ENCODE results near the gene LYPD6B.

Gene LYPD6B

DNA sequence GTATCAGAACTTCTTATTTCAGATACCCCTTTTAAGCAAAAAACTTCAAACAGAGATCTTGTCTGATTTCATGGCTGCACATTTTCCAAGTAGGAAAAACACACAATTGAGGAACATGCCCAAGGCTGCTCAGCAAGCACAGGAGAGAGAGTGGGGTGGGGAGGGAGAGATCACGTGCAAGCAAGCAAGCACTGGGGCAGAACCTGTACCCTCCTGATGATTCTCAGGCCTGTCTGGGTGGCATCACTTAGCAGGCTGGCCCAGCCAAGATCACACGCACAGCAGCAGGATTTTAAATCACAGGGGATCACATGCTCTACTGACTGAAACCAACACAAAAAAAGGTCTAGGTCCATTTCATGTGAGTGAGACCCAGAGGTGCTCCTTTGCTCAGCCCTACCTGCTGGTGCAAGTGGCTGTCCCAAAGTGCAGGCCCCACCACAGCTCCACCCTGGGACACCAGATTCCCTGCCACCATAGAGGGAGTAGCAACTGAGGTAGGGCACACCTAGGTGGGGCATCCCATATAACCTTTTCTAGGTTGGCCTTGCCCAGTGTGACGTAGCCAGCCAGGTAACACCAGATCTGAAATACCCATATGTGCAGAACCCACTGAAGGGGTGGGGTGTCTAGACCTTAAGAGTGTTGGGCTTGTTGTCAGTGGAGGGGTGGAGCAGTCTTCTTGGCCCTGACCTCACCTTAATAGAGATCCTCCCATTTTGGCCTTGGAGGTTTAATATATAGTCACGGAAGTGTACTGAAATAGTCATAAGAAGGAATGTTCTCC is 1.8 kb upstream of the LYPD6B start:
- no peak for DNase-seq (ENCODE audit: low read depth)
- TF ChIP-seq, protein P1, sequence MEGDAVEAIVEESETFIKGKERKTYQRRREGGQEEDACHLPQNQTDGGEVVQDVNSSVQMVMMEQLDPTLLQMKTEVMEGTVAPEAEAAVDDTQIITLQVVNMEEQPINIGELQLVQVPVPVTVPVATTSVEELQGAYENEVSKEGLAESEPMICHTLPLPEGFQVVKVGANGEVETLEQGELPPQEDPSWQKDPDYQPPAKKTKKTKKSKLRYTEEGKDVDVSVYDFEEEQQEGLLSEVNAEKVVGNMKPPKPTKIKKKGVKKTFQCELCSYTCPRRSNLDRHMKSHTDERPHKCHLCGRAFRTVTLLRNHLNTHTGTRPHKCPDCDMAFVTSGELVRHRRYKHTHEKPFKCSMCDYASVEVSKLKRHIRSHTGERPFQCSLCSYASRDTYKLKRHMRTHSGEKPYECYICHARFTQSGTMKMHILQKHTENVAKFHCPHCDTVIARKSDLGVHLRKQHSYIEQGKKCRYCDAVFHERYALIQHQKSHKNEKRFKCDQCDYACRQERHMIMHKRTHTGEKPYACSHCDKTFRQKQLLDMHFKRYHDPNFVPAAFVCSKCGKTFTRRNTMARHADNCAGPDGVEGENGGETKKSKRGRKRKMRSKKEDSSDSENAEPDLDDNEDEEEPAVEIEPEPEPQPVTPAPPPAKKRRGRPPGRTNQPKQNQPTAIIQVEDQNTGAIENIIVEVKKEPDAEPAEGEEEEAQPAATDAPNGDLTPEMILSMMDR (conservative IDR thresholded peaks at IDR 0.05; ENCODE audit: control insufficient read depth, insufficient read depth, low read depth, low read length), result no peak
- H3K4me3 ChIP-seq (ENCODE audit: control insufficient read depth, low read depth, low read length), result no peak overlapping the region

DNA sequence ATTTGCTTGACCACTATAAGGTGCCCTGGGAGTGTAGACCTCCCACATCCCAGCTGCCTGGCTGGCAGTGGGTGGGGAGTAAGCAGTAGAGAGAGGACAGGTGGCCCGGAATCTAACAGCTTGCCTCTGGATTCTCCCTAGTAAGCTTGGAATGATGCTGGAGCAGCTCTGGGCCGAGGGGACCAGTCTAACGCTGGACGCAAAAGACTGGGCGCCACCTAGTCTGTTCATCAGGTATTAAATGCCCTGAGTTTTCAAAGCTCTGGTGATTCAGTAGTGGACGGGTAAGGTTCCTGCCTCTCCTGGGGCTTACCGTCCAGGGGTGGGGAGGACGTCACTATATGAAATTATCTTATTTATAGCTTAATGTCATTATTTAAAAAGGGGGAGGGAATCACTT is 648 bp upstream of the LYPD6B start:
- no peak overlapping the region for H3K4me3 ChIP-seq (ENCODE audit: control insufficient read depth, low read depth, low read length)
- no peak for DNase-seq (ENCODE audit: low read depth)
- TF ChIP-seq, protein P1 (conservative IDR thresholded peaks at IDR 0.05; ENCODE audit: control insufficient read depth, insufficient read depth, low read depth, low read length), result no peak

DNA sequence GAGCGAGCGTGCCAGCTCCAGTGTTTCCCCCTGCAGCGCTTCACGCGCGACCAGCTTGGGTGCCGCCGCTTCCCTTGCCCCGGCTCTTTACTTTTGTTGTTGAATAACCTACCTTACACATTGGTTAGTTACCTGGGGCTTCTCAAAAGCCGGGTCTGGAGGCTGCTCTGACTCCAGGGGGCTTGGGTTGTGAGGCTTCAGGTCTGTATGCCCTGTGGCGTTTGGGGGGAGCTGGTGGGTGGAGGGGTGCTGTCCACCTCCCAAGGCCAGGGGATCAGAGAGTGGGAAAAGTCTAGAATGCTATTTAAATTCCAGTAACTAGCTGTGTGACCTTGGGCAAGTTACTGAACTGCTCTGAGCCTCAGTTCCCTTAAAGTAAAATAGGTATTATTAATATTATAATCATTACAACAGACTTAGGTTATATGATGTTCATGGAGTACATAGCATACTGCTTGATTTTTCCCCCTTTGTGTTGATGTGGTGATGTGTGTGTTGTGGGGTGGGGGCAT is 770 bp downstream of the LYPD6B start:
- TF ChIP-seq, protein P1 (conservative IDR thresholded peaks at IDR 0.05; ENCODE audit: control insufficient read depth, insufficient read depth, low read depth, low read length), result no peak
- no peak overlapping the region for H3K4me3 ChIP-seq (ENCODE audit: control insufficient read depth, low read depth, low read length)
- DNase-seq (ENCODE audit: low read depth), result no peak

DNA sequence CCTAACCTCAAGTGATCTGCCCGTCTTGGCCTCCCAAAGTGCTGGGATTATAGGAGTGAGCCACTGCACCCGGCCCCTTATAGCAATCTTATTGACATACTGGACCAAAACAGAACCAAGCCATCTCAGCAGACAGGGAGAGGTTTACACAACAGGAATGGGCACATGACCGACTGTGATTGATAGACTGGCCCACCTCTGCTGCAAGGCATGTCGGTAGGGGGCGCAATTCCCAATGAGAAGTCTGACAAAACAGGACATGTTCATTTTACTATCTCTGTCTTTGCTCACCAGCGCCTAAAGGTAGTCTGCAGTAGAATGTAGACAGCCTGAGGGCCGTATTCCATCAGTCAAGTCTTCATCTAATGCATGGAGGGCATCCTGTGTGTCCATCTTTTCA is 2.0 kb downstream of the LYPD6B start:
- peak; percentile 15 for DNase-seq (ENCODE audit: low read depth)
- TF ChIP-seq, protein P1 (conservative IDR thresholded peaks at IDR 0.05; ENCODE audit: control insufficient read depth, insufficient read depth, low read depth, low read length), result peak; percentile 45
- H3K4me3 ChIP-seq (ENCODE audit: control insufficient read depth, low read depth, low read length), result no peak overlapping the region

DNA sequence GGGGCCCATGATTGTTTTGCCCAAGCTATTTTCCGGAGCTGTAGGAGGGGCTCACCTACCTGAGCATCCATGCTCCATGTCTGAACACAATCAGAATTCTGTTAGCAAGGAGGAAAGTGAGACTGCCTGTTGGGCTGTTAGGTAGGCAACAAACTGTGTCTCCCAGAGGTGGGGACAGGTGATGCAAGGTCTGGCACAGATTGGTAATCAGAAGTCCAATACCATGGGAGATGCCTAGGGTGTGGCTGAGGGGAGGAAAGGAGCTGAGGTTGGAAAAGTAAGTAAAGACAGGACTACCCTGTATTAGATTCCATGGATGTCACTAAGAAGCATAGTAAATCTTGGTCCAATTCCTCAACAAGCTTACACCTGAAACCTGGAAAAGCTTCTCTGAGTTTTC is 3.0 kb downstream of the LYPD6B start:
- TF ChIP-seq, protein P1 (conservative IDR thresholded peaks at IDR 0.05; ENCODE audit: control insufficient read depth, insufficient read depth, low read depth, low read length), result no peak
- DNase-seq (ENCODE audit: low read depth), result no peak
- H3K4me3 ChIP-seq (ENCODE audit: control insufficient read depth, low read depth, low read length), result no peak overlapping the region

DNA sequence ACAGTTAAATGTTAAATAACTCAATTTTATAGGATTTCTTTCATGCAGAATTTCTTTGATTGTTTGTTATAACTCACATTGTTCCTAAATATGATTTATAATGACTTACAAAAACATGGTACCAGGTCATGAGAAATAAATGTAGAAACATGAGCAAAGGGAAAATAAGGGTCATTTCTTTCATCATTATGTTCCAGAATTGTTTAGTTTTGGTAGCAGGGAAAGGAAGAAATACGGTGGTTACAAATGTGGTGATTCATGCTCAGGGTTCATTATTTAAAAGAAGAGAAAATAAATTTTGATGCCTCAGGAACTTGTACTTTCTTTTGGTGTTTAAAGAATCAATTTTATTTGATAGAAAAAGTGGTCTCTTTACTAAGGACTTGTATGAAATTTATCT is 4.4 kb downstream of the LYPD6B start:
- TF ChIP-seq, protein P1 (conservative IDR thresholded peaks at IDR 0.05; ENCODE audit: control insufficient read depth, insufficient read depth, low read depth, low read length), result no peak
- no peak overlapping the region for H3K4me3 ChIP-seq (ENCODE audit: control insufficient read depth, low read depth, low read length)
- no peak for DNase-seq (ENCODE audit: low read depth)
